Stimulated activated CD4-positive, alpha-beta T cell treated with anti-CD3 and anti-CD28 coated beads, Interleukin-12 subunit alpha, Interleukin-12 subunit beta, amount 100 ng/mL, for 4 hours (primary cell): Measurements from ENCODE around the gene POLR2B.
"Not testable (repeated sequence)": the region's sequence is repeated elsewhere in the genome, so short reads cannot be mapped to it uniquely, and the experiment has no call there.

Experiments used
- DNase-seq: peaks from one replicate; pipeline ENCODE4 v3.0.0-alpha.2; 2020

The POLR2B gene

GRCh38 chr4:56978750-56979303 is at the start of gene POLR2B:
Gene POLR2B, plus strand, starts transcription at chr4:56978896. Its CDS starts 90 bp downstream, at chr4:56978986.
- peak; percentile 83 for DNase-seq

- no peak for DNase-seq
Measured at GRCh38 chr4:56930638-56931037, 48.1 kb upstream of the POLR2B start.

- no peak for DNase-seq
Measured at GRCh38 chr4:56931924-56932323, 46.8 kb upstream of the POLR2B start.

- DNase-seq, result no peak
Measured at GRCh38 chr4:56937262-56937661, 41.4 kb upstream of the POLR2B start.

GRCh38 chr4:56939826-56940225 is 38.9 kb upstream of the POLR2B start:
- not testable (repeated sequence) for DNase-seq

- DNase-seq, result no peak
Measured at GRCh38 chr4:56940403-56940802, 38.3 kb upstream of the POLR2B start.

- DNase-seq, result no peak
Measured at GRCh38 chr4:56940971-56941370, 37.7 kb upstream of the POLR2B start.

- DNase-seq, result no peak
Measured at GRCh38 chr4:56941403-56941802, 37.3 kb upstream of the POLR2B start.

GRCh38 chr4:56953680-56954520 is 24.8 kb upstream of the POLR2B start:
- no peak for DNase-seq

GRCh38 chr4:56958111-56958517 is 20.6 kb upstream of the POLR2B start:
- DNase-seq, result no peak

- no peak for DNase-seq
Measured at GRCh38 chr4:56959100-56959499, 19.6 kb upstream of the POLR2B start.

GRCh38 chr4:56961107-56961500 is 17.6 kb upstream of the POLR2B start:
- DNase-seq, result no peak

- DNase-seq, result no peak
Measured at GRCh38 chr4:56971383-56971782, 7.3 kb upstream of the POLR2B start.

GRCh38 chr4:56972389-56972788 is 6.3 kb upstream of the POLR2B start:
- DNase-seq, result no peak

- DNase-seq, result no peak
Measured at GRCh38 chr4:56972809-56973208, 5.9 kb upstream of the POLR2B start.

- no peak for DNase-seq
Measured at GRCh38 chr4:56973336-56973735, 5.4 kb upstream of the POLR2B start.

GRCh38 chr4:56976283-56976836 is 2.3 kb upstream of the POLR2B start:
- DNase-seq, result no peak

- DNase-seq, result peak; percentile 47
Measured at GRCh38 chr4:56976837-56977320, 1.8 kb upstream of the POLR2B start.

GRCh38 chr4:56977321-56978012 is 1.2 kb upstream of the POLR2B start, which contains the start of gene NOA1:
Gene NOA1, minus strand, starts transcription at chr4:56977606. Its CDS starts 21 bp downstream, at chr4:56977585.
- DNase-seq, result peak; percentile 93

GRCh38 chr4:56979421-56980072 is 851 bp downstream of the POLR2B start:
- DNase-seq, result peak; percentile 40

- DNase-seq, result no peak
Measured at GRCh38 chr4:56981795-56982201, 3.1 kb downstream of the POLR2B start.

- DNase-seq, result no peak
Measured at GRCh38 chr4:56986192-56986591, 7.5 kb downstream of the POLR2B start.

GRCh38 chr4:56986952-56987351 is 8.3 kb downstream of the POLR2B start:
- DNase-seq, result no peak
